B cell (primary cell): ENCODE data around the gene ART5. TPM values are rescaled to one million over a fixed set of nuclear protein-coding genes. Genes with fewer than 3 reads are reported as not detected.

ENCODE experiments used
- ATAC-seq: fragments of 200-7000 bp; cut with Tn5 transposase; one replicate; pipeline ENCODE4 v1.10.0; 2021; ENCODE audit warnings: low read depth, mild to moderate bottlenecking, moderate number of reproducible peaks, moderate library complexity
- CTCF ChIA-PET: fragments of 350-600 bp; sonication (Branson Sonifier 250); formaldehyde crosslinking; loops from one replicate; lab custom pipeline; 2021; ENCODE audit warnings: antibody characterized with exemption, inconsistent platforms; lab: Charles Lee
- POLR2A ChIA-PET: fragments of 350-600 bp; sonication (Branson Sonifier 250); formaldehyde crosslinking; loops from one replicate; lab custom pipeline; 2021; ENCODE audit warnings: antibody characterized with exemption; lab: Charles Lee
- DNase-seq: peaks from one replicate; pipeline ENCODE4 v3.0.0; 2013
- H2AFZ ChIP-seq: 2 replicates; pipeline ENCODE4 v1.6.1; 2012; ENCODE audit warnings: mild to moderate bottlenecking, low read depth, low read length; ENCODE audit not compliant: insufficient read depth, poor library complexity, severe bottlenecking
- H3K27ac ChIP-seq, 2 donors: 1 replicate in 1 of 2; 2 replicates in 1 of 2; pipeline ENCODE4 v1.5.1; 2012 to 2013; ENCODE audit warnings: low read length in 2 of 2, mild to moderate bottlenecking in 2 of 2, moderate library complexity in 1 of 2
- H3K27me3 ChIP-seq, 4 experiments: fragments of 200-600 bp in 1 of 4; sonication (generic) in 1 of 4; replicated peaks in 1 of 4; 1 replicate in 2 of 4; 2 replicates in 2 of 4; pipeline versions ENCODE4 v1.6.1 to v1.7.0; 2013 to 2016; ENCODE audit warnings: low read length in 3 of 4, mild to moderate bottlenecking in 2 of 4, mixed read lengths in 1 of 4, moderate library complexity in 1 of 4; ENCODE audit not compliant: insufficient read depth in 4 of 4, control insufficient read depth in 3 of 4; ENCODE audit errors: control extremely low read depth in 1 of 4
- H3K36me3 ChIP-seq, 2 experiments: replicated peaks in 1 of 2; 1 replicate in 1 of 2; 2 replicates in 1 of 2; pipeline versions ENCODE4 v1.6.1 to v1.7.1; 2013; ENCODE audit warnings: low read length in 1 of 2; ENCODE audit not compliant: insufficient read depth in 2 of 2, control insufficient read depth in 1 of 2; ENCODE audit errors: control extremely low read depth in 1 of 2, extremely low read depth in 1 of 2
- H3K4me1 ChIP-seq, 2 donors: fragments of 200-600 bp in 1 of 2; sonication (generic) in 1 of 2; 1 replicate in 1 of 2; 2 replicates in 1 of 2; pipeline versions ENCODE4 v1.5.1 to v1.6.1; 2013 to 2017; ENCODE audit warnings: low read length in 2 of 2; ENCODE audit not compliant: control insufficient read depth in 2 of 2, insufficient read depth in 2 of 2
- H3K4me2 ChIP-seq: replicated peaks from 2 replicates; pipeline ENCODE3; 2012; ENCODE audit warnings: mild to moderate bottlenecking, low read depth, low read length; ENCODE audit not compliant: poor library complexity, severe bottlenecking
- H3K4me3 ChIP-seq, 5 experiments: fragments of 200-600 bp in 1 of 5; sonication (generic) in 1 of 5; 1 replicate in 3 of 5; 2 replicates in 2 of 5; pipeline versions ENCODE4 v1.5.1 to v1.7.0; 2011 to 2016; ENCODE audit warnings: low read length in 4 of 5, mild to moderate bottlenecking in 4 of 5, low read depth in 2 of 5, control low read depth in 1 of 5, moderate library complexity in 1 of 5; ENCODE audit not compliant: insufficient read depth in 1 of 5; ENCODE audit errors: control extremely low read depth in 1 of 5, extremely low read depth in 1 of 5
- H3K79me2 ChIP-seq: fragments of 200-600 bp; sonication (generic); one replicate; pipeline ENCODE4 v1.6.0; 2016; ENCODE audit warnings: low read length; ENCODE audit not compliant: control insufficient read depth, insufficient read depth
- H3K9ac ChIP-seq: fragments of 200-600 bp; sonication (generic); 2 replicates; pipeline ENCODE4 v1.6.1; 2017; ENCODE audit warnings: mild to moderate bottlenecking, low read length, moderate library complexity
- H3K9me3 ChIP-seq, 3 donors: one replicate each; pipeline versions ENCODE4 v1.6.1 to v1.7.1; 2013; ENCODE audit warnings: low read length in 2 of 3; ENCODE audit not compliant: control insufficient read depth in 2 of 3, insufficient read depth in 1 of 3; ENCODE audit errors: control extremely low read depth in 1 of 3
- H4K20me1 ChIP-seq: 2 replicates; pipeline ENCODE4 v1.6.0; 2012; ENCODE audit warnings: mild to moderate bottlenecking, low read length; ENCODE audit not compliant: insufficient read depth, control insufficient read depth, poor library complexity, severe bottlenecking
- H3K27ac Mint-ChIP-seq: one replicate; pipeline ENCODE4 v1.8.0; 2021; ENCODE audit warnings: mixed read lengths
- H3K27me3 Mint-ChIP-seq: one replicate; pipeline ENCODE4 v1.8.0; 2021; ENCODE audit warnings: mixed read lengths
- H3K4me1 Mint-ChIP-seq: one replicate; pipeline ENCODE4 v1.8.0; 2021; ENCODE audit warnings: mixed read lengths
- H3K4me3 Mint-ChIP-seq: one replicate; pipeline ENCODE4 v1.8.0; 2021; ENCODE audit warnings: mixed read lengths
- H3K9me3 Mint-ChIP-seq: one replicate; pipeline ENCODE4 v1.8.0; 2022; ENCODE audit warnings: mixed read lengths; ENCODE audit not compliant: insufficient read depth
- EZH2 ChIP-seq: IDR thresholded peaks from 2 replicates; pipeline ENCODE4 v1.6.1; 2012; ENCODE audit warnings: borderline replicate concordance, low read depth, mild to moderate bottlenecking, moderate library complexity, low read length; ENCODE audit not compliant: insufficient read depth, poor library complexity, severe bottlenecking
- WGBS: methylation state at CpG from one replicate; pipeline ENCODE4 v1.1.5; 2013; ENCODE audit warnings: missing lambda C conversion rate; ENCODE audit not compliant: insufficient coverage; 5-methylcytosine and 5-hydroxymethylcytosine counted together
- intact Hi-C: fragments of 100-400 bp; cut with micrococcal nuclease; formaldehyde crosslinking; loops from one replicate; pipeline ENCODE4 v1.10.0; 2022
- polyA plus RNA-seq: library from polyadenylated mRNA; depleted of rRNA; stranded (reverse); fragments of >200 nt; gene quantifications from 2 replicates; pipeline ENCODE4 v1.2.3, GENCODE V29; 2012
- total RNA-seq, 2 donors: library from RNA; stranded (reverse); fragments of 120-200 nt in 1 of 2; gene quantifications; 1 replicate in 1 of 2; 2 replicates in 1 of 2; pipeline versions ENCODE4 v1.2.3 to v1.2.4, GENCODE V29; 2013 to 2022
- TF ChIP-seq, protein P1 (sequence below): fragments of 200-600 bp; IDR thresholded peaks from one replicate; pipeline ENCODE4 v1.8.0; 2022; ENCODE audit warnings: antibody characterized with exemption, mild to moderate bottlenecking

Gene ART5
- total and polyA plus RNA-seq, 2 donors (not counting 1 experiment from before 2014, with no cell fraction given), result not detected

DNA sequence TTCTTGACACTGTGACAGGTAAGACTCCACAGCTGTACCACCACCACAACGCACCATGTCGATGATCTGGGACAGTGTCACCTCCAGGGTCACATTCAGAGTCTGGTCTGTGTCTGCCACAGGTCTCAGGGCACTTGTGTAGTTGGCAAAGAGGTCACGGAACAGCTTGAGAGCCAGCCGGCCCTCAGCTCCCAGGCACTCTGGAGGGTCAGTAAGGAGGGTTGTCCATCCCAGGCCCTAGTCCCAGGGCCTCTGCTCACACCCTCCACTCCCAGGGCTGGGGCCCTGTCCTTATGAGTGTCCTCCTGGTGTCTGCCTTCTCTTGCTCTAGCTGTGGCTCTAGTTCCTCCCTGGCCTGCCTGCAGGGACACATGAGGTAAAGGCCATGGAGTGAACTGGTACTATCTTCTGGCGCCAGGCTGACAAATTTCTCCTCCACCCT, 28.0 kb upstream of the ART5 start:
- CTCF ChIA-PET, result no interaction called here
- Histone ChIP-seq H3K79me2 (no peaks in the 10 kb centered on the region), H3K9ac (no peak overlapping the region)

DNA sequence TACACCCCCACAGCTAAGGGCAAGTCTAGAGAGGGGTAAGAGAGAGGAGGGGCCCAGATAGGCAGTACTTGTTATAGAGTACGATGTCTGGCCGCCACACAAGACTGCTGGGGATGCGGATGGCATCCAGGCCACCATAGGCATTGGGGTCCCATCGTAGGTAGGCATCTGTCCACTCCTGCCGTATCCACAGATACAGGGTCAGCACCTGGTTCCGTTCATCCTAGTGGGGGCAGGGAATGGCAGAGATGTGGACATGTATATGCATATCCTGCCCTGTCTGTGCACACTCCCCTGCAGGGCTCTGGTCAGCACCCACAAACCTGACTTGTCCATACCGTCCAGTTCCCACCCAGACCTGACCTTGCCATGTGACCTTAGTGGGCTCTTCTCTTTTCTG, 27.3 kb upstream of the ART5 start:
- Histone ChIP-seq H4K20me1 (no peaks in the 10 kb centered on the region), H3K9me3 (no peaks in the 10 kb centered on the region), H3K4me3 (no peak overlapping the region), H3K27me3 (no peaks in the 10 kb centered on the region), H3K27ac (no peak overlapping the region), H3K79me2 (no peaks in the 10 kb centered on the region), H2AFZ (no peak overlapping the region), H3K36me3 (peaks cover 0 to 54% of the 10 kb centered on the region in 2 experiments), H3K4me2 (no peak overlapping the region), H3K4me1 (no peaks in the 10 kb centered on the region), H3K9ac (no peak overlapping the region)
- Mint-ChIP-seq H3K9me3 (no peaks in the 10 kb centered on the region), H3K4me3 (no peak overlapping the region), H3K27ac (no peak overlapping the region), H3K4me1 (no peaks in the 10 kb centered on the region), H3K27me3 (no peaks in the 10 kb centered on the region)
- ATAC-seq, result no peak
- intact Hi-C loops, result no loop called here
- no peak for TF ChIP-seq EZH2
- TF ChIP-seq, protein P1, sequence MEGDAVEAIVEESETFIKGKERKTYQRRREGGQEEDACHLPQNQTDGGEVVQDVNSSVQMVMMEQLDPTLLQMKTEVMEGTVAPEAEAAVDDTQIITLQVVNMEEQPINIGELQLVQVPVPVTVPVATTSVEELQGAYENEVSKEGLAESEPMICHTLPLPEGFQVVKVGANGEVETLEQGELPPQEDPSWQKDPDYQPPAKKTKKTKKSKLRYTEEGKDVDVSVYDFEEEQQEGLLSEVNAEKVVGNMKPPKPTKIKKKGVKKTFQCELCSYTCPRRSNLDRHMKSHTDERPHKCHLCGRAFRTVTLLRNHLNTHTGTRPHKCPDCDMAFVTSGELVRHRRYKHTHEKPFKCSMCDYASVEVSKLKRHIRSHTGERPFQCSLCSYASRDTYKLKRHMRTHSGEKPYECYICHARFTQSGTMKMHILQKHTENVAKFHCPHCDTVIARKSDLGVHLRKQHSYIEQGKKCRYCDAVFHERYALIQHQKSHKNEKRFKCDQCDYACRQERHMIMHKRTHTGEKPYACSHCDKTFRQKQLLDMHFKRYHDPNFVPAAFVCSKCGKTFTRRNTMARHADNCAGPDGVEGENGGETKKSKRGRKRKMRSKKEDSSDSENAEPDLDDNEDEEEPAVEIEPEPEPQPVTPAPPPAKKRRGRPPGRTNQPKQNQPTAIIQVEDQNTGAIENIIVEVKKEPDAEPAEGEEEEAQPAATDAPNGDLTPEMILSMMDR, result no peak
- ChIA-PET CTCF (interaction anchor here (1.0 kb wide), 1 partner anchor 16 kb away, joined by 3 read pairs; no protein-coding TSS in a partner anchor), POLR2A (no interaction called here)
- WGBS, result 96% methylated on average over 7 of the region's 7 CpGs
- no peak for DNase-seq

More for the DNA sequence above, 28.0 kb upstream of the ART5 start:
- TF ChIP-seq, protein P1, result no peak
- no peak for TF ChIP-seq EZH2
- no peak overlapping the region for H3K4me3 ChIP-seq
- POLR2A ChIA-PET, result no interaction called here
- no peak overlapping the region for H3K27ac ChIP-seq
- intact Hi-C loops, result no loop called here
- Mint-ChIP-seq H3K27me3 (no peaks in the 10 kb centered on the region), H3K4me3 (no peak overlapping the region), H3K9me3 (no peaks in the 10 kb centered on the region), H3K27ac (no peak overlapping the region), H3K4me1 (no peaks in the 10 kb centered on the region)
- H3K4me1 ChIP-seq, result no peaks in the 10 kb centered on the region
- no peaks in the 10 kb centered on the region for H4K20me1 ChIP-seq
- H3K36me3 ChIP-seq, result peaks cover 0 to 60% of the 10 kb centered on the region in 2 experiments
- H3K27me3 ChIP-seq, result no peaks in the 10 kb centered on the region
- ATAC-seq (no peak), DNase-seq (no peak)
- no peak overlapping the region for H3K4me2 ChIP-seq
- WGBS, result 98% methylated on average over 5 of the region's 5 CpGs
- H3K9me3 ChIP-seq, result no peaks in the 10 kb centered on the region
- no peak overlapping the region for H2AFZ ChIP-seq
